ENCODE data around the gene RACGAP1.

- TF ChIP-seq CTCF (IDR thresholded peaks at IDR 0.05; ENCODE audit: poor library complexity, severe bottlenecking) (no peak), SMC3 (conservative IDR thresholded peaks at IDR 0.05; ENCODE audit: poor library complexity) (no peak), EP300 (conservative IDR thresholded peaks at IDR 0.05; ENCODE audit: poor library complexity, severe bottlenecking) (no peak), TAF1 (IDR thresholded peaks at IDR 0.05; ENCODE audit: low read depth) (no peak), RAD21 (conservative IDR thresholded peaks at IDR 0.05) (no peak)
Observed at GRCh38 chr12:49949866-49950265, 75.4 kb downstream of the RACGAP1 start.

Data from neural cell (in vitro differentiated cells).